Sigmoid colon (tissue), 7 donors: ENCODE results near the gene WNT5B. TPM values are rescaled to one million over a fixed set of nuclear protein-coding genes. Genes with fewer than 3 reads are reported as not detected.

Experiments used
- DNase-seq: peaks from one replicate; pipeline ENCODE4 v3.0.0-alpha.2; 2019
- H3K27ac ChIP-seq, 4 donors: fragments of 200-600 bp; sonication (generic); one replicate each; pipeline ENCODE4 v1.5.1; 2016 to 2019; ENCODE audit warnings: mild to moderate bottlenecking in 1 of 4
- H3K27me3 ChIP-seq, 3 donors: fragments of 200-600 bp; sonication (generic); one replicate each; pipeline ENCODE4 v1.5.1; 2019; ENCODE audit warnings: mild to moderate bottlenecking in 1 of 3
- H3K36me3 ChIP-seq, 4 donors: fragments of 200-600 bp; sonication (generic); one replicate each; pipeline ENCODE4 v1.5.1; 2016 to 2019
- H3K4me1 ChIP-seq, 4 donors: fragments of 200-600 bp; sonication (generic); one replicate each; pipeline ENCODE4 v1.5.1; 2017 to 2019
- H3K4me3 ChIP-seq, 4 donors: fragments of 200-600 bp; sonication (generic); one replicate each; pipeline ENCODE4 v1.5.1; 2017 to 2019; ENCODE audit warnings: mild to moderate bottlenecking in 2 of 4, moderate library complexity in 1 of 4
- H3K9me3 ChIP-seq, 4 donors: fragments of 200-600 bp in 3 of 4; sonication (generic) in 3 of 4; one replicate each; pipeline versions ENCODE4 v1.5.1 to v1.6.1; 2013 to 2019
- CTCF ChIP-seq, 4 experiments: fragments of 450-650 bp in 3 of 4; fragments of 200-600 bp in 1 of 4; IDR thresholded peaks; one replicate each; pipeline ENCODE4 v1.5.1; 2016 to 2019; ENCODE audit warnings: antibody characterized with exemption in 4 of 4, mild to moderate bottlenecking in 3 of 4, moderate library complexity in 2 of 4
- EP300 ChIP-seq, 4 donors: sonication (generic); formaldehyde crosslinking; IDR thresholded peaks; one replicate each; pipeline ENCODE4 v1.6.1; 2017; ENCODE audit warnings: antibody characterized with exemption in 4 of 4
- POLR2A ChIP-seq, 2 donors: fragments of 450-650 bp; IDR thresholded peaks; one replicate each; pipeline ENCODE4 v1.6.1; 2016; ENCODE audit warnings: antibody characterized with exemption in 2 of 2, mild to moderate bottlenecking in 2 of 2, moderate library complexity in 2 of 2
- POLR2AphosphoS5 ChIP-seq, 4 donors: sonication (generic); formaldehyde crosslinking; IDR thresholded peaks; one replicate each; pipeline ENCODE4 v1.6.1; 2017; ENCODE audit warnings: antibody characterized with exemption in 4 of 4
- WGBS, 2 donors: extraction: QIAGEN DNeasy Blood & Tissue Kit; methylation state at CpG; one replicate each; pipeline ENCODE4 v1.1.7; 2013; 5-methylcytosine and 5-hydroxymethylcytosine counted together
- intact Hi-C: fragments of 100-400 bp; cut with DNase I; formaldehyde crosslinking; loops from one replicate; pipeline ENCODE4 v1.15.1; 2023
- polyA plus RNA-seq, 3 donors: library from polyadenylated mRNA; stranded (reverse); fragments of 200-250 nt; gene quantifications; one replicate each; pipeline ENCODE4 v1.2.3, GENCODE V29; 2013
- total RNA-seq, 4 donors: library from RNA; depleted of rRNA; stranded (reverse); fragments of >200 nt; gene quantifications; one replicate each; pipeline ENCODE4 v1.1.0, GENCODE V29; 2016
- donor health status: healthy with polysubstance abuse.
- donor health status: Bipolar disorder and iron deficiency.
- donor health status: healthy.

The WNT5B gene
- total and polyA plus RNA-seq, 7 donors = 0.69 to 72.3 (median 8.4) TPM

DNA sequence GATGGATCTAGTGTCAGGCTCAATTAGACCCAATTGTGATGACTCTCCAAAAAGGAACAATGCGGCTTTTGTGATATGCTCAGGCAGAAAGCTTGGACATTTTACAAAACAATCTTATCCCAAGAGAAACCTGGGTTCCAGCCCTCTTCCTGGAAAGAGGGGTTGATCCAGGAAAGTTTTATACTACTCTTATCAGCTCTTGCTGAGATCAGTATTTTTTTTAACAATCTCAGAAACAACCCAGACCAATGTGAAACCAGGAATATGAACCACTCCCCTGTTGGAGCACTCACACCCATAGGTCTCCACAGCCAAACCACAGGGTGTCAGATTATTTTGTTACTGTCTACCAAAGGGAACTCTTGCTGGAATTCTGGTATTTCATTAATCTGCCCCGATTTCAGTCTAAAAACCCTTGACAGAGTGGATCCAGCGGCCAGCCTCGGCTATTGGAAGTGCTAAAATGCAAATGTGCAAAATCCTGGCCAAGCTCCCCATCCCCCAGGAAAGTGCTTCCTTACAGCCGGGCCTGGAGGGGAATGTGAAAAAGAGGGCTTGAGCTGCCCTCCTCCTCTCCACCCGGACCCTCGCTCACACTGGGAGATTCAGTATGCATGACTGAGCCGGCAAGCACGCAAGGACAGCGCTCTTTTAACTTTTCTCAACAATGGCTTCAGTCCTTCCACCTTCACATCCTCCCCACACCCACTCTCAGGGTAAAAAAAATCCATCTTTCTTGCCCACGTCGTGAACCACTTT lies 38.6 kb upstream of the WNT5B start:
- no peak for TF ChIP-seq CTCF (IDR thresholded peaks at IDR 0.05)
- TF ChIP-seq POLR2AphosphoS5 (IDR thresholded peaks at IDR 0.05) = no peak
- TF ChIP-seq EP300 (IDR thresholded peaks at IDR 0.05) = no peak
- no peak for TF ChIP-seq POLR2A (IDR thresholded peaks at IDR 0.05)
- H3K4me3 ChIP-seq = peak overlapping the region in 3 of 4 donors; percentile 32 to 93 (median 86)
- H3K4me1 ChIP-seq = peaks cover 0 to 76% (median 61%) of the 10 kb centered on the region in 4 donors
- no peaks in the 10 kb centered on the region for H3K27me3 ChIP-seq
- H3K36me3 ChIP-seq = no peaks in the 10 kb centered on the region
- no peak for DNase-seq
- WGBS, 2 donors = 10 to 42% methylated on average over 12 of the region's 12 CpGs
- intact Hi-C loops = loop anchor here (5.0 to 10.0 kb wide), 3 partner anchors 308 to 1016 kb away; partner anchors contain the start of gene WNK1
- peak overlapping the region; percentile 59 to 100 (median 83) for H3K27ac ChIP-seq
- no peaks in the 10 kb centered on the region for H3K9me3 ChIP-seq

DNA sequence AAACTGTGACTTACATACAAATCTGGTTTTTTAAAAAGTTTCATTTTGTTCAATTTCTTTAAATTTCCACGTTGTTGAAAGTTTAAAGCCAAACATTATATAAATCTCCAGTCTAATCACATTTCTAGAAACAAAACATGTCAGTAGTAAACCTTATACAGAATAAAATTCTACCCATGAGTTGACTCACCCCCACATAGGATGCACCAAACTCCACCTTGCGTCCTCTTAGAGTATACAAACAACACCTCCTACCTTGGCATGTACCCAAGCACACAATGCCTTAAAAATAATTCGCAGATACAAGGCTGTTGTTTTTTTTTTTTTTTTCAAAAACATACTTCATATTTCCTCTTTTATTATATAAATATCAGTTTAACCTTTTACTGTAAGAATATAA lies 38.0 kb upstream of the WNT5B start:
- Histone ChIP-seq H3K4me1 (peaks cover 0 to 81% (median 64%) of the 10 kb centered on the region in 4 donors), H3K9me3 (no peaks in the 10 kb centered on the region), H3K27me3 (no peaks in the 10 kb centered on the region), H3K27ac (peak overlapping the region; percentile 59 to 100 (median 83)), H3K4me3 (peak overlapping the region in 3 of 4 donors; percentile 32 to 93 (median 86)), H3K36me3 (no peaks in the 10 kb centered on the region)
- intact Hi-C loops = loop anchor here (5.0 to 10.0 kb wide), 3 partner anchors 309 to 1016 kb away; partner anchors contain the start of gene WNK1
- DNase-seq = no peak
- 4 to 21% methylated on average over 3 of the region's 3 CpGs for WGBS, 2 donors
- TF ChIP-seq POLR2A (IDR thresholded peaks at IDR 0.05) (no peak), POLR2AphosphoS5 (IDR thresholded peaks at IDR 0.05) (no peak), EP300 (IDR thresholded peaks at IDR 0.05) (no peak), CTCF (IDR thresholded peaks at IDR 0.05) (no peak)

DNA sequence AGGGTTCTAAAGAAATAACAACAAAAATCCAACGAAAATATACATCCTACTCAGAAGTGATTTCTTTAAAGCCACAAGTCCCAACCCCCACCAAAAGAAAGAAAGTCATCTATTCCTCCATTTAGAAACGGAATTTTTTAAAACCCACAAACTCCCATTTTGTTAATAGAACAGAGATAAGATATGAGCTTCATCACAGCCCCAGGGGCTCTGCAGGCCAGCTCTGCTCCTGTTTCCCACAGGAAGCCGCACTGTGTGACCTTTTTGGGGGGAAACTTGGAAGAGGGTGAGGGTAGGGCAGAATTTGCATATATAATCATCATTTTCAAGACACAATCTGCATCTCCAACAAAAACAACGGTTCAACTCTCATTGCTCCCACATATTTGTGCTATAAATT lies 37.5 kb upstream of the WNT5B start:
- intact Hi-C loops = loop anchor here (5.0 to 10.0 kb wide), 3 partner anchors 309 to 1017 kb away; partner anchors contain the start of gene WNK1
- no peaks in the 10 kb centered on the region for H3K36me3 ChIP-seq
- H3K27ac ChIP-seq = peak overlapping the region; percentile 93 to 100 (median 96)

DNA sequence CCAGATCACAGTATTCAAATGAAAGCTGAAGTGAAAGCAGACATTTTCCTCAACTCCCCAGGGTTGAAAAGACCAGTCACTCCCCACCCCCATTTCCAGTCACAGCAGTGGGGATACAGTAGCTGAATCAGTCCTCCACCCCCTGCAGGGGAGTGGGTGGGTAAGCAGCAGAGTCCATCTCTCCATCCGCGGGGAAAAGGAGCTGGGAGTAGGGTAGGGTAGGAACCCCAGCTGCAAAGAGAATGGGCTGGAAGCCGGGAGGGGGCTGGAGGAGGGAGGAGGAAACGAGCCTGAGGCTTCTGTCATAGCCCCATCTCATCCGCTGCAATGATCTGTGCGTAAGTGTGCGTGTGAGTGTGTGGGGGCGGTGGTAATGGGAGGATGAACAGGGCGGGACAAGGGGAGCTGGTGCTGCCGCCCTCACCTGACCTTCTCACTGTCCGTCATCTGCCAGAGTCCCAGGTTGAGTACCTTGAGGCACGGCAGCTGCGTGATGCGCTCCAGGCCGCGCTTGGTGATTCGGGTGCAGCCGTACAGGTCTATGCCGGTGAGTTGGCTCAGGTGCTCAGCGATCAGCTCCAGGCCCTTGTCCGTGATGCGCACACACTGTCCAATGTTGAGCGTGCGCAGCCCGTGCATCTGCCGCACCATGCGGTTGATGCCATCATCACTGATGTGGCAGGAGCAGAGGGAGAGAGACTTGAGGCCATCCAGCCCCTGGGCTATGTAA lies 36.4 kb upstream of the WNT5B start:
- Histone ChIP-seq H3K4me1 (peaks cover 0 to 73% (median 58%) of the 10 kb centered on the region in 4 donors), H3K27ac (peak overlapping the region; percentile 93 to 100 (median 96))

More for the DNA sequence above, 37.5 kb upstream of the WNT5B start:
- no peaks in the 10 kb centered on the region for H3K9me3 ChIP-seq
- peak overlapping the region in 3 of 4 donors; percentile 71 to 93 (median 86) for H3K4me3 ChIP-seq
- 7 to 24% methylated on average over 4 of the region's 4 CpGs for WGBS, 2 donors
- DNase-seq = no peak
- H3K27me3 ChIP-seq = no peaks in the 10 kb centered on the region
- no peak for TF ChIP-seq POLR2AphosphoS5 (IDR thresholded peaks at IDR 0.05)
- no peak for TF ChIP-seq EP300 (IDR thresholded peaks at IDR 0.05)
- no peak for TF ChIP-seq POLR2A (IDR thresholded peaks at IDR 0.05)
- TF ChIP-seq CTCF (IDR thresholded peaks at IDR 0.05) = no peak
- peaks cover 0 to 78% (median 65%) of the 10 kb centered on the region in 4 donors for H3K4me1 ChIP-seq

More for the DNA sequence above, 36.4 kb upstream of the WNT5B start:
- TF ChIP-seq POLR2AphosphoS5 (IDR thresholded peaks at IDR 0.05) (no peak), EP300 (IDR thresholded peaks at IDR 0.05) (no peak), POLR2A (IDR thresholded peaks at IDR 0.05) (no peak), CTCF (IDR thresholded peaks at IDR 0.05) (no peak)
- Histone ChIP-seq H3K27me3 (no peaks in the 10 kb centered on the region), H3K36me3 (no peaks in the 10 kb centered on the region), H3K9me3 (no peaks in the 10 kb centered on the region), H3K4me3 (peak overlapping the region; percentile 71 to 93 (median 81))
- intact Hi-C loops = loop anchor here (5.0 to 10.0 kb wide), 3 partner anchors 310 to 1018 kb away; partner anchors contain the start of gene WNK1
- 4 to 28% methylated on average over 27 of the region's 27 CpGs for WGBS, 2 donors
- DNase-seq = peak; percentile 65
